GM23338 (cell line): ENCODE measurements around the gene OVOL3. TPM values are rescaled to one million over a fixed set of nuclear protein-coding genes. Genes with fewer than 3 reads are reported as not detected.

Experiments used
- ATAC-seq: fragments of 200-7000 bp; cut with Tn5 transposase; 3 replicates; pipeline ENCODE4 v1.9.1; 2020
- DNase-seq: peaks from one replicate; pipeline ENCODE4 v3.0.0-alpha.2; 2015; ENCODE audit warnings: low spot score
- H2AFZ ChIP-seq: fragments of 200-600 bp; sonication (generic); 2 replicates; pipeline ENCODE4 v1.8.0; 2016; ENCODE audit warnings: antibody characterized with exemption, mild to moderate bottlenecking, moderate library complexity
- H3F3A ChIP-seq: fragments of 200-600 bp; sonication (generic); replicated peaks from 2 replicates; pipeline ENCODE4 v1.8.0; 2017; ENCODE audit warnings: antibody characterized with exemption, mixed run types, low read depth
- H3K27ac ChIP-seq: fragments of 200-600 bp; sonication (generic); 2 replicates; pipeline ENCODE4 v1.6.1; 2016; ENCODE audit warnings: low read depth
- H3K27me3 ChIP-seq: fragments of 200-600 bp; sonication (generic); 2 replicates; pipeline ENCODE4 v1.8.0; 2016; ENCODE audit warnings: mild to moderate bottlenecking, mixed run types, moderate library complexity; ENCODE audit not compliant: insufficient read depth
- H3K36me3 ChIP-seq: fragments of 200-600 bp; sonication (generic); 2 replicates; pipeline ENCODE4 v1.8.0; 2016; ENCODE audit warnings: mild to moderate bottlenecking; ENCODE audit not compliant: insufficient read depth
- H3K4me1 ChIP-seq: fragments of 200-600 bp; sonication (generic); 2 replicates; pipeline ENCODE4 v1.8.0; 2016; ENCODE audit warnings: mild to moderate bottlenecking, moderate library complexity; ENCODE audit not compliant: insufficient read depth
- H3K4me2 ChIP-seq: fragments of 200-600 bp; sonication (generic); 2 replicates; pipeline ENCODE4 v1.7.1; 2017; ENCODE audit warnings: mixed run types
- H3K4me3 ChIP-seq: fragments of 200-600 bp; sonication (generic); 2 replicates; pipeline ENCODE4 v1.6.1; 2016; ENCODE audit warnings: mixed run types
- H3K79me2 ChIP-seq: fragments of 200-600 bp; sonication (generic); replicated peaks from 2 replicates; pipeline ENCODE4 v1.8.0; 2017; ENCODE audit warnings: mild to moderate bottlenecking; ENCODE audit not compliant: insufficient read depth
- H3K9me2 ChIP-seq: fragments of 200-600 bp; sonication (generic); 2 replicates; pipeline ENCODE4 v1.8.0; 2017; ENCODE audit not compliant: insufficient read depth
- H4K20me1 ChIP-seq: fragments of 200-600 bp; sonication (generic); replicated peaks from 2 replicates; pipeline ENCODE4 v1.8.0; 2017; ENCODE audit warnings: mild to moderate bottlenecking; ENCODE audit not compliant: insufficient read depth
- H3K27ac Mint-ChIP-seq: 2 replicates; pipeline ENCODE4 v1.8.0; 2020; ENCODE audit warnings: inconsistent platforms, mild to moderate bottlenecking, moderate library complexity, mixed read lengths
- H3K27me3 Mint-ChIP-seq: 3 replicates; pipeline ENCODE4 v1.8.0; 2022; ENCODE audit warnings: low read depth, mild to moderate bottlenecking, moderate library complexity, mixed read lengths, inconsistent platforms; ENCODE audit not compliant: insufficient read depth, poor library complexity
- H3K36me3 Mint-ChIP-seq: 3 replicates; pipeline ENCODE4 v1.8.0; 2021; ENCODE audit warnings: low read depth, mild to moderate bottlenecking, inconsistent platforms, moderate library complexity, mixed read lengths
- H3K4me1 Mint-ChIP-seq: 3 replicates; pipeline ENCODE4 v1.8.0; 2020; ENCODE audit warnings: mild to moderate bottlenecking, inconsistent platforms, mixed read lengths
- H3K4me3 Mint-ChIP-seq: 3 replicates; pipeline ENCODE4 v1.8.0; 2021; ENCODE audit warnings: moderate library complexity, mild to moderate bottlenecking, inconsistent platforms, mixed read lengths
- H3K9me3 Mint-ChIP-seq: 3 replicates; pipeline ENCODE4 v1.8.0; 2020; ENCODE audit warnings: moderate library complexity, mild to moderate bottlenecking, inconsistent platforms, mixed read lengths
- CREB1 ChIP-seq: fragments of 250-450 bp; sonication (Bioruptor Pico); IDR thresholded peaks from 2 replicates; pipeline ENCODE4 v1.5.0; 2020; ENCODE audit warnings: low read depth, mild to moderate bottlenecking, moderate library complexity
- EZH2 ChIP-seq: fragments of 200-600 bp; sonication (generic); IDR thresholded peaks from one replicate; pipeline ENCODE4 v1.8.0; 2017; ENCODE audit warnings: antibody characterized with exemption, mild to moderate bottlenecking, low read depth; ENCODE audit not compliant: unreplicated experiment
- EZH2phosphoT487 ChIP-seq: fragments of 200-600 bp; sonication (generic); IDR thresholded peaks from one replicate; pipeline ENCODE4 v1.8.1; 2018; ENCODE audit warnings: antibody characterized with exemption; ENCODE audit not compliant: unreplicated experiment
- NANOG ChIP-seq: IDR thresholded peaks from 2 replicates; pipeline ENCODE4 v1.6.1; 2016; ENCODE audit warnings: antibody characterized with exemption, borderline replicate concordance
- POLR2AphosphoS5 ChIP-seq: IDR thresholded peaks from 2 replicates; pipeline ENCODE4 v1.6.1; 2016; ENCODE audit warnings: antibody characterized with exemption, low read depth
- STAT1 ChIP-seq: IDR thresholded peaks from one replicate; pipeline ENCODE4 v1.6.1; 2016; ENCODE audit warnings: antibody characterized with exemption; ENCODE audit not compliant: unreplicated experiment
- ZNF114 ChIP-seq: fragments of 250-450 bp; sonication (Bioruptor Pico); IDR thresholded peaks from 2 replicates; pipeline ENCODE4 v1.5.0; 2020; ENCODE audit warnings: mild to moderate bottlenecking, moderate library complexity
- ZNF331 ChIP-seq: fragments of 250-450 bp; sonication (Bioruptor Pico); IDR thresholded peaks from 2 replicates; pipeline ENCODE4 v1.5.0; 2020; ENCODE audit warnings: low read depth, mild to moderate bottlenecking, moderate library complexity
- polyA plus RNA-seq: library from polyadenylated mRNA; unstranded; fragments of >200 nt; fragmentation: Nextera tagmentation; extraction: Ambion mirVana; gene quantifications from 2 replicates; pipeline ENCODE4 v1.2.1, GENCODE V29; 2016
- total RNA-seq: library from RNA; depleted of rRNA; stranded (reverse); fragments of >200 nt; shearing (Covaris generic); gene quantifications from 2 replicates; pipeline ENCODE4 v1.2.3, GENCODE V29; 2014
- TF ChIP-seq, protein P1 (sequence below), 2 experiments: fragments of 200-600 bp in 1 of 2; sonication (generic) in 1 of 2; conservative IDR thresholded peaks; 2 replicates each; pipeline versions ENCODE4 v1.5.1 to v1.6.1; 2016 to 2017; ENCODE audit warnings: antibody characterized with exemption in 2 of 2, low read depth in 2 of 2, mild to moderate bottlenecking in 2 of 2, moderate library complexity in 1 of 2
- TF ChIP-seq, protein P2 (sequence below): IDR thresholded peaks from one replicate; pipeline ENCODE4 v1.6.1; 2018; ENCODE audit warnings: antibody characterized with exemption; ENCODE audit not compliant: unreplicated experiment
- TF ChIP-seq, protein P3 (sequence below): IDR thresholded peaks from 2 replicates; pipeline ENCODE4 v1.6.1; 2016; ENCODE audit warnings: antibody characterized with exemption

Gene OVOL3
- total and polyA plus RNA-seq, 2 experiments from 2014 or later, result not detected

DNA sequence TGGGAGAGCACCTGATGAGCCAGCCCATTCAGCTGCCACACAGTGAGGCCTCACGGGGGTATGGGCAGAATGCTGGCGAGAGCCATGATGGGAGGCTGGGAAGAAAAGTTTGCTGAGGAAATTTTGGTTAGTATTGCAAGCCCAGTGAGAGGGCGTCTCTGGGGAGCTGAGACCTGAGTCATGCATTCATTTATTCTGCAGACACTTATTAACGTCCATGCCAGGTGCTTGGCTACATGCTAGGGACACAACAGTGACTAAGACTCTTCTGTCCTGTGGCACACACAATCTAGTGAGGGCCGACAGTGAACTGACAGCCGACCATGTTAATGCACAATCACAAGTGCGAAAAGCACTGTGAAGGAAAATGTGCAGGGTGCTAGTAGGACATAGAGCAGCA is 29.0 kb upstream of the OVOL3 start:
- Histone ChIP-seq H4K20me1 (peaks cover 20% of the 10 kb centered on the region), H3K4me3 (no peak overlapping the region), H3K36me3 (peaks cover 34% of the 10 kb centered on the region), H3K4me2 (no peak overlapping the region), H3F3A (0 out of 2 replicates have a peak, but pooled peaks cover 11% of the 10 kb centered on the region), H2AFZ (no peak overlapping the region), H3K27ac (no peak overlapping the region), H3K4me1 (no peaks in the 10 kb centered on the region), H3K27me3 (no peaks in the 10 kb centered on the region), H3K79me2 (no peaks in the 10 kb centered on the region), H3K9me2 (no peaks in the 10 kb centered on the region)
- H3K36me3 Mint-ChIP-seq, result peaks cover 72% of the 10 kb centered on the region
- H3K27me3 Mint-ChIP-seq, result peaks cover 6% of the 10 kb centered on the region
- ATAC-seq, result no peak
- no peak overlapping the region for H3K4me3 Mint-ChIP-seq
- no peak overlapping the region for H3K27ac Mint-ChIP-seq
- TF ChIP-seq STAT1 (no peak), ZNF114 (CRISPR knock-in tag) (no peak), CREB1 (CRISPR knock-in tag) (no peak), EZH2 (no peak), POLR2AphosphoS5 (no peak), EZH2phosphoT487 (no peak), NANOG (no peak)
- TF ChIP-seq, protein P1, sequence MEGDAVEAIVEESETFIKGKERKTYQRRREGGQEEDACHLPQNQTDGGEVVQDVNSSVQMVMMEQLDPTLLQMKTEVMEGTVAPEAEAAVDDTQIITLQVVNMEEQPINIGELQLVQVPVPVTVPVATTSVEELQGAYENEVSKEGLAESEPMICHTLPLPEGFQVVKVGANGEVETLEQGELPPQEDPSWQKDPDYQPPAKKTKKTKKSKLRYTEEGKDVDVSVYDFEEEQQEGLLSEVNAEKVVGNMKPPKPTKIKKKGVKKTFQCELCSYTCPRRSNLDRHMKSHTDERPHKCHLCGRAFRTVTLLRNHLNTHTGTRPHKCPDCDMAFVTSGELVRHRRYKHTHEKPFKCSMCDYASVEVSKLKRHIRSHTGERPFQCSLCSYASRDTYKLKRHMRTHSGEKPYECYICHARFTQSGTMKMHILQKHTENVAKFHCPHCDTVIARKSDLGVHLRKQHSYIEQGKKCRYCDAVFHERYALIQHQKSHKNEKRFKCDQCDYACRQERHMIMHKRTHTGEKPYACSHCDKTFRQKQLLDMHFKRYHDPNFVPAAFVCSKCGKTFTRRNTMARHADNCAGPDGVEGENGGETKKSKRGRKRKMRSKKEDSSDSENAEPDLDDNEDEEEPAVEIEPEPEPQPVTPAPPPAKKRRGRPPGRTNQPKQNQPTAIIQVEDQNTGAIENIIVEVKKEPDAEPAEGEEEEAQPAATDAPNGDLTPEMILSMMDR (conservative IDR thresholded peaks at IDR 0.05; ENCODE audit: low read depth in 2 of 2), result no peak
- TF ChIP-seq, protein P2, sequence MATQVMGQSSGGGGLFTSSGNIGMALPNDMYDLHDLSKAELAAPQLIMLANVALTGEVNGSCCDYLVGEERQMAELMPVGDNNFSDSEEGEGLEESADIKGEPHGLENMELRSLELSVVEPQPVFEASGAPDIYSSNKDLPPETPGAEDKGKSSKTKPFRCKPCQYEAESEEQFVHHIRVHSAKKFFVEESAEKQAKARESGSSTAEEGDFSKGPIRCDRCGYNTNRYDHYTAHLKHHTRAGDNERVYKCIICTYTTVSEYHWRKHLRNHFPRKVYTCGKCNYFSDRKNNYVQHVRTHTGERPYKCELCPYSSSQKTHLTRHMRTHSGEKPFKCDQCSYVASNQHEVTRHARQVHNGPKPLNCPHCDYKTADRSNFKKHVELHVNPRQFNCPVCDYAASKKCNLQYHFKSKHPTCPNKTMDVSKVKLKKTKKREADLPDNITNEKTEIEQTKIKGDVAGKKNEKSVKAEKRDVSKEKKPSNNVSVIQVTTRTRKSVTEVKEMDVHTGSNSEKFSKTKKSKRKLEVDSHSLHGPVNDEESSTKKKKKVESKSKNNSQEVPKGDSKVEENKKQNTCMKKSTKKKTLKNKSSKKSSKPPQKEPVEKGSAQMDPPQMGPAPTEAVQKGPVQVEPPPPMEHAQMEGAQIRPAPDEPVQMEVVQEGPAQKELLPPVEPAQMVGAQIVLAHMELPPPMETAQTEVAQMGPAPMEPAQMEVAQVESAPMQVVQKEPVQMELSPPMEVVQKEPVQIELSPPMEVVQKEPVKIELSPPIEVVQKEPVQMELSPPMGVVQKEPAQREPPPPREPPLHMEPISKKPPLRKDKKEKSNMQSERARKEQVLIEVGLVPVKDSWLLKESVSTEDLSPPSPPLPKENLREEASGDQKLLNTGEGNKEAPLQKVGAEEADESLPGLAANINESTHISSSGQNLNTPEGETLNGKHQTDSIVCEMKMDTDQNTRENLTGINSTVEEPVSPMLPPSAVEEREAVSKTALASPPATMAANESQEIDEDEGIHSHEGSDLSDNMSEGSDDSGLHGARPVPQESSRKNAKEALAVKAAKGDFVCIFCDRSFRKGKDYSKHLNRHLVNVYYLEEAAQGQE, result no peak
- TF ChIP-seq, protein P3, sequence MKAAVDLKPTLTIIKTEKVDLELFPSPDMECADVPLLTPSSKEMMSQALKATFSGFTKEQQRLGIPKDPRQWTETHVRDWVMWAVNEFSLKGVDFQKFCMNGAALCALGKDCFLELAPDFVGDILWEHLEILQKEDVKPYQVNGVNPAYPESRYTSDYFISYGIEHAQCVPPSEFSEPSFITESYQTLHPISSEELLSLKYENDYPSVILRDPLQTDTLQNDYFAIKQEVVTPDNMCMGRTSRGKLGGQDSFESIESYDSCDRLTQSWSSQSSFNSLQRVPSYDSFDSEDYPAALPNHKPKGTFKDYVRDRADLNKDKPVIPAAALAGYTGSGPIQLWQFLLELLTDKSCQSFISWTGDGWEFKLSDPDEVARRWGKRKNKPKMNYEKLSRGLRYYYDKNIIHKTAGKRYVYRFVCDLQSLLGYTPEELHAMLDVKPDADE, result no peak
- no peaks in the 10 kb centered on the region for H3K9me3 Mint-ChIP-seq
- no peaks in the 10 kb centered on the region for H3K4me1 Mint-ChIP-seq
- no peak for DNase-seq

DNA sequence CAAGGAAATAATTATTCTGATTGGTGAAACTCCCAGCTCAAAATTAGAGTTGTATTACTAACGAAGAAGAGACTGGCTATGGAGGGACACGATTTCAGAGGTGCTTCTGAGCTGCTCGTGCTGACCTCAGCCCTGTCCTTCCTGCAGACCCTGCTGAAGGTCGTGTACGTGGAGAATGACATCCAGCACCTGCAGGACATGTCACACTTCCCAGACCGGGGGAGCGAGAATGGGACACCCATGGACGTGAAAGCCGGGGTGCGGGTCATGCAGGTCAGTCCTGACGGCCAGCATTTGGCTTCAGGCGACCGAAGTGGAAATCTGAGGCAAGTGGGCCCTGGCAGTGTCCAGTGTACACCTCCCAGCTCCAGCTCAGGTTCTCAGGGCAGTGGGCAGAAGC is 28.0 kb upstream of the OVOL3 start:
- peaks cover 42% of the 10 kb centered on the region for H3K36me3 ChIP-seq
- TF ChIP-seq EZH2 (no peak), ZNF331 (no peak), EZH2phosphoT487 (no peak), CREB1 (CRISPR knock-in tag) (no peak)
- TF ChIP-seq, protein P1 (conservative IDR thresholded peaks at IDR 0.05; ENCODE audit: low read depth in 2 of 2), result no peak
- TF ChIP-seq, protein P2, result no peak

More for the DNA sequence above, 28.0 kb upstream of the OVOL3 start:
- H4K20me1 ChIP-seq, result peaks cover 12% of the 10 kb centered on the region
- no peak overlapping the region for H2AFZ ChIP-seq
- no peak overlapping the region for H3K4me3 ChIP-seq
- peaks cover 70% of the 10 kb centered on the region for H3K36me3 Mint-ChIP-seq
- no peaks in the 10 kb centered on the region for H3K79me2 ChIP-seq
- no peaks in the 10 kb centered on the region for H3K4me1 Mint-ChIP-seq
- peaks cover 6% of the 10 kb centered on the region for H3K27me3 Mint-ChIP-seq
- no peak for ATAC-seq
- H3K9me2 ChIP-seq, result no peaks in the 10 kb centered on the region
- H3F3A ChIP-seq, result 0 out of 2 replicates have a peak, but pooled peaks cover 6% of the 10 kb centered on the region
- H3K4me1 ChIP-seq, result no peaks in the 10 kb centered on the region
- no peak for DNase-seq
- H3K4me3 Mint-ChIP-seq, result no peak overlapping the region
- H3K27ac Mint-ChIP-seq, result no peak overlapping the region
- no peaks in the 10 kb centered on the region for H3K9me3 Mint-ChIP-seq
- H3K27me3 ChIP-seq, result no peaks in the 10 kb centered on the region
- H3K27ac ChIP-seq, result no peak overlapping the region
- H3K4me2 ChIP-seq, result no peak overlapping the region
